GM12873 (cell line): ENCODE measurements around the gene RSRC1.

Experiments used
- CTCF ChIP-seq: IDR thresholded peaks from 2 replicates; pipeline ENCODE4 v1.5.1; 2012; ENCODE audit warnings: low read depth, mild to moderate bottlenecking, moderate library complexity, low read length, control low read depth; ENCODE audit not compliant: insufficient read depth; ENCODE audit errors: missing control alignments

Gene RSRC1

GRCh38 chr3:158158969-158159368 lies 49.1 kb downstream of the RSRC1 start:
- no peak for TF ChIP-seq CTCF

DNA sequence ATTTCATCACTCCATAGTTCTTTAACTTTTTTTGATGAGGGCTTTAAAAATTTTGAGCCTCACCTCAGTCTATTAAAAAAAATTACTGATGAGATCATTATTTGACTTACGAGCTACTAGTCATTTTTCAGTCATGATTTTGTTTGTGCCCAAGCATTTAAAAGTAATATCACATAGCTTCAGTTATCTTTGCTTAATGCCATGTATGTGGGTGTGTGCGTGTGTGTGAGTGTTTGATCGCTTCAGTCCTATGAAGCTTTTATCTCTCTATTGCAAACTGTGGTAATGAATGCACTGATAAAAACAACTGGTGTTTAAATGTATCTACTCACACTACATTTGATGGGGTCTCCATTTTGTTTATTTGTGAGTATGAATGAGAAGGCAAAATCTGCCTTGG lies 49.8 kb downstream of the RSRC1 start:
- TF ChIP-seq CTCF, result no peak

DNA sequence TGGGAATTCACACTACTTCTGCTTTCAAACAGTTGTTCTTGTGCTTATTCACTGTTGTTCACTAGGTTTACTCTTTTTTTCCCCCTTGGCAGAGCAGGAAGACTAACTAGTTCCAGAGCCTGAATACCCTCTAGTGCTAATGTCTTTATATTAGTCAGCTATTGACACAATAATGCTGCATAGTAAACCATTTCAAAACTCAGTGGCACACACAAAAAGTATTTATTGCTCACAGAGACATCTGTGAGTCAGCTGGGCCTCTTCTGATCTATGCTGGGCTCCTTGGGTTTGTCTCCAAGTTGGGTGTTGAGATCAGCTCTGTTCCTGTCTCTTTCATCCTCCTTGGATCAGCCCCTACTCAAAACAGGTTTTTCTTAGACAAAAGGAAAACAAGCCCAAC lies 51.1 kb downstream of the RSRC1 start:
- TF ChIP-seq CTCF, result no peak

DNA sequence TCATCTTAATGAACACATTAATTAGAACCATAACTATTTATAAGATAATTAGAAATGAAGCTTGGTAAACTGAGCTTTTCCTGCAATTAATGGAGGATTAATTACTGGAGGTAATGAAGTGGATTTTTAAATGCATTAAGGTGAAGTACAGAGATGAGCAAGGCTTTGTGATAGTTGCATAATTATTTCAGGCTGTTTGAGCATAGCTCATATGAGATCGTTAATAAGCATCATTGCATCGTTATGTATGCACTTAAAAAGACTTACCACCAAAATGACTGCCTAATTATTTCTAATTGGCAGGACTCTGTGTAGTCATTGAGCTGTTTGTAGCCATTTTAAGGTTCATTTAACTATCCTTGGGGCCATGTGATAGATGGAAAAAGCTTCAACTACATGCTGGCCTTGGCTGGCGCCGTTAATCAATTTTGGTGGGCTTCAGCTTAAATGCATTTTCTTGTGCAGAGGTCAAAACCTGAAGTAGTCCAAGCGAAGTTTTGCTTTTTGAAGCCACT lies 55.3 kb downstream of the RSRC1 start:
- no peak for TF ChIP-seq CTCF

- TF ChIP-seq CTCF, result no peak
Observed at GRCh38 chr3:158165730-158166129, 55.8 kb downstream of the RSRC1 start.

DNA sequence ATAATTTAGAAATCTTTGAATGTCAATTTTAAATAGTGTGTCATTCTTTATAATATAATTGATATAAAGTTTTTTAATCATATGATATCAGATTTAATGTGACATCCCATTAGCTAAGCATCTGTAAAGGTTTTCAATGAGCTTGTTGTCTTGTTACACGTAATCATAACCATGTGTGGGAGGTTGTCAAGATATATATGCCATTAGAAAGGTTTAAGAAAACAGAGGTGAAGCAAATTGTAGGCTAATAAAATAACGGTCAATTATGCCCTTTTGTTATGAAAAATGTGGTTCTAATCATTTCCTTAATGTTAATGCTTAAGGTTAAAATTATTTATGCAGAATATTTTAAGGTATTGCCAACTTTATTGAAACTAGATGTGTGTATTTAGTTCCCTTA lies 56.3 kb downstream of the RSRC1 start:
- no peak for TF ChIP-seq CTCF

- TF ChIP-seq CTCF, result no peak
Observed at GRCh38 chr3:158167737-158168557, 58.1 kb downstream of the RSRC1 start.
